Activated CD4-positive, alpha-beta T cell treated with anti-CD3 and anti-CD28 coated beads, Interleukin-2, amount 10 ng/mL, durations not matched to agents 24 days and 14 days (primary cell): ENCODE results near the gene PTPN1. TPM values are rescaled to one million over a fixed set of nuclear protein-coding genes. Genes with fewer than 3 reads are reported as not detected.
"Not testable (repeated sequence)": the region's sequence is repeated elsewhere in the genome, so short reads cannot be mapped to it uniquely, and the experiment has no call there.

Experiments
- DNase-seq: peaks from one replicate; pipeline ENCODE4 v3.0.0; 2022
- H3K27ac Mint-ChIP-seq: one replicate; pipeline ENCODE4 v1.8.0; 2022; ENCODE audit warnings: mild to moderate bottlenecking, mixed read lengths
- H3K27me3 Mint-ChIP-seq: one replicate; pipeline ENCODE4 v1.8.0; 2022; ENCODE audit warnings: mixed read lengths
- H3K36me3 Mint-ChIP-seq: one replicate; pipeline ENCODE4 v1.8.0; 2022; ENCODE audit warnings: low read depth, mild to moderate bottlenecking, mixed read lengths
- H3K4me1 Mint-ChIP-seq: one replicate; pipeline ENCODE4 v1.8.0; 2021; ENCODE audit warnings: mixed read lengths
- H3K4me3 Mint-ChIP-seq: one replicate; pipeline ENCODE4 v1.8.0; 2022; ENCODE audit warnings: mild to moderate bottlenecking, moderate library complexity, mixed read lengths
- H3K9me3 Mint-ChIP-seq: one replicate; pipeline ENCODE4 v1.8.0; 2021; ENCODE audit warnings: mixed read lengths
- intact Hi-C: fragments of 100-400 bp; cut with micrococcal nuclease; formaldehyde crosslinking; loops from one replicate; pipeline ENCODE4 v1.15.1; 2023
- total RNA-seq: library from RNA; stranded (reverse); gene quantifications from 2 replicates; pipeline ENCODE4 v1.2.3, GENCODE V29; 2022

PTPN1 gene
- total RNA-seq, 1 donor from 2014 or later: 62.9 TPM

- Mint-ChIP-seq H3K4me3 (no peak overlapping the region), H3K36me3 (peaks cover 17% of the 10 kb centered on the region), H3K9me3 (no peaks in the 10 kb centered on the region), H3K4me1 (no peaks in the 10 kb centered on the region), H3K27me3 (no peaks in the 10 kb centered on the region), H3K27ac (no peak overlapping the region)
- no peak for DNase-seq
- intact Hi-C loops: no loop called here
Observed at GRCh38 chr20:50590348-50590664, 80.1 kb downstream of the PTPN1 start.

- Mint-ChIP-seq H3K9me3 (no peaks in the 10 kb centered on the region), H3K27me3 (no peaks in the 10 kb centered on the region), H3K36me3 (peaks cover 13% of the 10 kb centered on the region), H3K4me1 (no peaks in the 10 kb centered on the region), H3K27ac (no peak overlapping the region), H3K4me3 (no peak overlapping the region)
- intact Hi-C loops: no loop called here
- no peak for DNase-seq
Observed at GRCh38 chr20:50591233-50591852, 81.2 kb downstream of the PTPN1 start.

GRCh38 chr20:50592282-50593004 is 82.3 kb downstream of the PTPN1 start:
- peaks cover 8% of the 10 kb centered on the region for H3K36me3 Mint-ChIP-seq
- no peaks in the 10 kb centered on the region for H3K27me3 Mint-ChIP-seq
- DNase-seq: no peak
- H3K27ac Mint-ChIP-seq: no peak overlapping the region
- intact Hi-C loops: no loop called here
- H3K4me1 Mint-ChIP-seq: no peaks in the 10 kb centered on the region
- no peak overlapping the region for H3K4me3 Mint-ChIP-seq
- no peaks in the 10 kb centered on the region for H3K9me3 Mint-ChIP-seq

DNA sequence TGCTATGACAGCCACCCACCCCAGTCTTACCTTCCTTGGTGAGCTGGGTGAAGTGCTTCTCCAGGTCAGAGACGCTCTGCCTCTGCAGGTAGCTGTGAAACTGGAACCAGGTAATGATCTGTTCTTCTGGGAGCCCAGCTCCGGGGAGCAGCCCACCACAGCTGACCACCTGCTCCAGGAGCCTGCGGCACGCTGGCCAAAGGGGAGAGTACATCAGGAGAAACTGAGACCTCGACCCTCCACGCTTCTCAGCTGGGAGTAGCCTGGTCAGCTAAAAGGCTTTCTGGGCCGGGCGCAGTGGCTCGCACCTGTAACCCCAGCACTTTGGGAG is 82.8 kb downstream of the PTPN1 start:
- no peaks in the 10 kb centered on the region for H3K27me3 Mint-ChIP-seq
- H3K27ac Mint-ChIP-seq: no peak overlapping the region
- H3K4me3 Mint-ChIP-seq: no peak overlapping the region
- DNase-seq: no peak
- peaks cover 8% of the 10 kb centered on the region for H3K36me3 Mint-ChIP-seq
- H3K9me3 Mint-ChIP-seq: no peaks in the 10 kb centered on the region
- intact Hi-C loops: no loop called here
- H3K4me1 Mint-ChIP-seq: no peaks in the 10 kb centered on the region

DNA sequence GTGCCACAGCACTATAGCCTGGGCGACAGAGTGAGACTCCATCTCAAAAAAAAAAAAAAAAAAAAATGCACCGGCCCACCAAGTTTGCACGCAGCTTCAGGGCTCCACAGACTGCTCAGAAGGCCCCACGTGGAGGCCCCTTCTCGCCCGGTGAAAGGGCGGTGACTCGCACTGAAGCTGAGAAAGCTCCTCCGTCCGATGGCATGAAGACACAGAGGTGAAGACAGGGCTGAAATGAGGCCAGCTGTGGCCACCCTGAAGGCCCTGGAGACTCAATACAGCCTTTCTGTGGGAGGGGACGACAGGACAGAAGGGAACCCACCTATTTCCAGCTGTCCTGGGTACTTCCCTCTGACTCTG is 84.0 kb downstream of the PTPN1 start:
- peaks cover 3% of the 10 kb centered on the region for H3K36me3 Mint-ChIP-seq
- DNase-seq: no peak
- H3K9me3 Mint-ChIP-seq: no peaks in the 10 kb centered on the region
- no peak overlapping the region for H3K27ac Mint-ChIP-seq
- intact Hi-C loops: no loop called here
- no peaks in the 10 kb centered on the region for H3K27me3 Mint-ChIP-seq
- H3K4me1 Mint-ChIP-seq: no peaks in the 10 kb centered on the region
- no peak overlapping the region for H3K4me3 Mint-ChIP-seq

DNA sequence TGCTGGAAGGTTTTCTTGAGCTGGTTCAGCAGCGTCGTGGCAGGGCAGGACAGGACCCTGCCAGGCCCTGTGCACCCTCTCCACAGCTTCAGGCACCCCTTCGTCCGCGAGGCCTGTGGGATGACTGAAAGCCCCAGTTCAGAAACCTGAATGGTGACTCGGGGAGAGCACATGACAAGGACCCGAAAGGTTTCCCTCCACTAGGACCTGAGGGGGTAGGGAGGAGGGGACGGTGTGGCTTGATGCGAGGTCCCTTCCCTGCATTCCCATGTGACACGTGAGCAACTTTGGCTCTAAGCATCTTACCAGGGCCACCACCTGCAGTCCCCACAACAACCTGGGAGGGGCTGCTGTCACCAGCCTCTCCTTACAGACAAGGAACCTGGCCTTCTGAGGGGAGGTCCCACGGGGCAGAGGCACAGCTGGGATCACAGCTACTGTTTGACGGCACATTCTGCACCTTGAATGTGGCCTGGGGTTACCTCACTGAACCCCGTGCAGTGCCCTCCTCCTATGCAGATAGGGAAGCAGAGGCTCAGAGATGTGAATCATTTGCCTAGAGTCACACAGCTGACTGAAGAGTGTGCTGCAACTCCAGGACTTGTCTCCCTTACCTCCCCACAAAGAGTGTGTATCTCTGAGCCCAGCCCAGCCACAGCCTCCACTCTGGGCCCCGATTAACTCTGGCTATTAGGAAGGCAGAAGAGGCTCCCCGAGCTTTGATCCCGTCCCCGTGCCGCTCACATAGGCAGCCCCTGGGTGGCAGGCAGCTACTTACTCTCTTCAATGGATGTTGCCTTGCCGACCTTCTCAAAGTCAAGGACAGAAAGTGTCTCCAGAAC is 84.6 kb downstream of the PTPN1 start:
- no peak overlapping the region for H3K27ac Mint-ChIP-seq
- no peaks in the 10 kb centered on the region for H3K9me3 Mint-ChIP-seq
- no peak overlapping the region for H3K4me3 Mint-ChIP-seq
- no peaks in the 10 kb centered on the region for H3K4me1 Mint-ChIP-seq
- no peaks in the 10 kb centered on the region for H3K27me3 Mint-ChIP-seq
- intact Hi-C loops: no loop called here
- no peak for DNase-seq
- no peaks in the 10 kb centered on the region for H3K36me3 Mint-ChIP-seq

GRCh38 chr20:50595433-50595895 is 85.3 kb downstream of the PTPN1 start:
- Mint-ChIP-seq H3K9me3 (no peaks in the 10 kb centered on the region), H3K36me3 (no peaks in the 10 kb centered on the region), H3K4me3 (no peak overlapping the region), H3K27me3 (peaks cover 4% of the 10 kb centered on the region), H3K4me1 (no peaks in the 10 kb centered on the region), H3K27ac (no peak overlapping the region)
- DNase-seq: no peak
- intact Hi-C loops: no loop called here

- no peak overlapping the region for H3K4me3 Mint-ChIP-seq
- intact Hi-C loops: no loop called here
Observed at GRCh38 chr20:50595988-50596693, 86.0 kb downstream of the PTPN1 start.

GRCh38 chr20:50596694-50597021 is 86.5 kb downstream of the PTPN1 start:
- no peak overlapping the region for H3K4me3 Mint-ChIP-seq
- intact Hi-C loops: no loop called here
- no peak overlapping the region for H3K27ac Mint-ChIP-seq
- no peaks in the 10 kb centered on the region for H3K4me1 Mint-ChIP-seq
- no peaks in the 10 kb centered on the region for H3K36me3 Mint-ChIP-seq
- H3K9me3 Mint-ChIP-seq: no peaks in the 10 kb centered on the region
- no peak for DNase-seq
- H3K27me3 Mint-ChIP-seq: peaks cover 5% of the 10 kb centered on the region

More at GRCh38 chr20:50595988-50596693, 86.0 kb downstream of the PTPN1 start:
- Mint-ChIP-seq H3K27me3 (peaks cover 5% of the 10 kb centered on the region), H3K9me3 (no peaks in the 10 kb centered on the region), H3K4me1 (no peaks in the 10 kb centered on the region), H3K27ac (no peak overlapping the region), H3K36me3 (no peaks in the 10 kb centered on the region)
- DNase-seq: no peak

DNA sequence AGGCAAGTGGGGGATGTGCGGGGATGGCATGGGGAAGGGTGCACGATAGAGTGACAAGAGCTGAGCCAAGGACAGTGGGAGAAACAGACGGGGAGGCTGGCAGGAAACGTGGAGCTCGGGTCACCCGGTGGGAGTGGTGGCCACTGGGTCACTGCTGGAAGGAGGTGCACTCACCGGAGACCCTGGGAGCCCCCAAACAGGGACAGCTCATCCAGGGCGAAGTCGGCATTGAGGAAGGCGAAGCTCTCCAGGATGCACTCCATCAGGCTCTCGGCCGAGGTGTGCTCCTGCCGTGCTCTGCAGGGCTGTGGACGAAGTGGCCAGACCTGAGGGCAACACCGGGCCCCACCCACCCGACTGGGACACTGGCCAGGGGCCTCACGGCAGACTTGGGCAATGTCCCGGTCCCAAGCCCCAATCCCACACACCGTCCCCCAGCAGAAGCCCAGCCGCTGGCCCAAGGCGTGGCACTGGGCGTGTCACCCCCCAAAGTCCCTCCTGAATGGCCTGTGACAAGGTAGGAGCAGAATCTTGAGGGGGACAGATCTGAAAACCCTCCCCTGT is 87.3 kb downstream of the PTPN1 start:
- Mint-ChIP-seq H3K36me3 (no peaks in the 10 kb centered on the region), H3K27me3 (peaks cover 5% of the 10 kb centered on the region), H3K9me3 (no peaks in the 10 kb centered on the region), H3K4me3 (no peak overlapping the region), H3K27ac (no peak overlapping the region), H3K4me1 (no peaks in the 10 kb centered on the region)
- no peak for DNase-seq
- intact Hi-C loops: no loop called here

- Mint-ChIP-seq H3K4me1 (no peaks in the 10 kb centered on the region), H3K36me3 (no peaks in the 10 kb centered on the region), H3K4me3 (no peak overlapping the region), H3K27ac (no peak overlapping the region), H3K9me3 (no peaks in the 10 kb centered on the region), H3K27me3 (peaks cover 5% of the 10 kb centered on the region)
- intact Hi-C loops: no loop called here
- DNase-seq: no peak
Observed at GRCh38 chr20:50598074-50598473, 87.9 kb downstream of the PTPN1 start.

- H3K27ac Mint-ChIP-seq, intact Hi-C loops, H3K4me3 Mint-ChIP-seq: not testable (repeated sequence)
Observed at GRCh38 chr20:50598768-50599167, 88.6 kb downstream of the PTPN1 start.

DNA sequence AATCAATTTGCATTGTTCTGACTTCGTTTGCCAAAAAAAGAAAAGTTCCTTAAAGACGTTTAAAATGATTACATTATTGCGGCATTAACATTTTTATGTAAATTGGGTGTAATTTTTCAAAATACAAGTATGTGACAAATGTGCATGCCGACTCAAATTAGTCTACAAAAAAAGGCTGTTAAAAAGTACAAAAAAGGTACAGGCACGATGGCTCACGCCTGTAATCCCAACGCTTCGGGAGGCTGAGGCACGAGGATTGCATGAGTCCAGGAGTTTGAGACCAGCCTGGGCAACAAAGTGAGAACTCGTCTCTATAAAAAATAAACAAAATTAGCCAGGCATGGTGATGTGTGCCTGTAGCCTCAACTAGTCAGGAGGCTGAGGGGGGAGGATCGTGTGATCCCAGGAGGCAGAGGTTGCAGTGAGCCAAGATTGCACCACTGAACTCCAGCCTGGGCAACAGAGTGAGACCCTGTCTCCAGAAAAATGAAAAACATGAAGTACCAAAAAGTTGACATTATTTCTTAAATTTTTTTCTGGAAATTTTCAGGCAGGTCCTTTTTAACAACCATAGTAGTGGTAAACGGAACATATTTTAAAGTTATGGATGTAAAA is 90.2 kb downstream of the PTPN1 start:
- Mint-ChIP-seq H3K27me3 (peaks cover 5% of the 10 kb centered on the region), H3K4me3 (no peak overlapping the region), H3K4me1 (no peaks in the 10 kb centered on the region), H3K36me3 (no peaks in the 10 kb centered on the region), H3K27ac (no peak overlapping the region), H3K9me3 (no peaks in the 10 kb centered on the region)
- intact Hi-C loops: no loop called here
- no peak for DNase-seq

More at GRCh38 chr20:50598768-50599167, 88.6 kb downstream of the PTPN1 start:
- H3K4me1 Mint-ChIP-seq, H3K9me3 Mint-ChIP-seq, DNase-seq, H3K27me3 Mint-ChIP-seq, H3K36me3 Mint-ChIP-seq: not testable (repeated sequence)
